HK-2 (cell line): ENCODE data around the gene CBX6.

Experiments used
- DNase-seq: peaks from one replicate; pipeline ENCODE4 v3.0.0-alpha.2; 2018; ENCODE audit not compliant: unreplicated experiment

Gene CBX6

DNA sequence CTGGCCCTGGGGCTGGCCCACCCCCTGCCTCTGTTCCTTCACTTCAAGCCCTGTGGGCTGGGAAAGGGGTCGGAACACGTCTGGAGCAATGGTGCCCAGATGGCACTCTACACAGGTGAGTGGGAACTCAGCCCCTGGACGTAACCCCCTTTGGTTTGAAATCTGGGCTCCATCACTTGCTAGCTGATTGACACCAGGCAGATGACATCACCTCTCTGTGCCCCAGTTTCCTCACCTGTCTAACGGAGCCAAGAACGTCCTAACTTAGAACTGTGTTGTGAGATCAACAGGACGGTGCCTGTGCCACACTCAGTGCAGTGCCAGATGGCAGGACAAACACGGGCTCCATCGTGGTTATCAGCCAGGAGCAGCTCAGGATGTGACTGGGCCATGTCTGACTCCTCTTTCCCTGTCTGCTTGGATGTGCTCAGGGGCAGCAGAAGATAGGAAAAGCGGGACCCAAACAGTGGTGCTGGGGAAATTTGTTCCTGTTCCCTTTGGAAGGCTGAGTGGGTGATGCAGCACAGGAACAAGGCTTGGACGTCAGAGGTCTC lies 52.6 kb downstream of the CBX6 start:
- no peak for DNase-seq

DNA sequence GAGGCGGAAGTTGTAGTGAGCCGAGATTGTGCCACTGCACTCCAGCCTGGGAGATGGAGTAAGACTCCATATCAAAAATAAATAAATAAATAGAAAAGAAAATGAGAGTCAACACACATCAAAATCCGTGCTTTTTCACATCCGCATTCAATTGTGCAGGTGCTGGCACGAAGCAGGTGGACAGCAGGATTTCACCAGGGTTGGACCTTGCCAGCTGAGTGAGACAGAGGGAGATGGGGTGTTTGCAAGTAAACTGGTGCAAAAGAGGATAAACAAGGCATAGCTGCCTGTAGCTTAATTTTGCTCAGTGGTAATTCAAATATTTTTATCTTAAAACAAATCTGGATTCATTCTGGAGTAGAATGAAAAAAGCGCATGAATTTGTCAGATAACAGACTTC lies 54.8 kb downstream of the CBX6 start:
- DNase-seq, result no peak

DNA sequence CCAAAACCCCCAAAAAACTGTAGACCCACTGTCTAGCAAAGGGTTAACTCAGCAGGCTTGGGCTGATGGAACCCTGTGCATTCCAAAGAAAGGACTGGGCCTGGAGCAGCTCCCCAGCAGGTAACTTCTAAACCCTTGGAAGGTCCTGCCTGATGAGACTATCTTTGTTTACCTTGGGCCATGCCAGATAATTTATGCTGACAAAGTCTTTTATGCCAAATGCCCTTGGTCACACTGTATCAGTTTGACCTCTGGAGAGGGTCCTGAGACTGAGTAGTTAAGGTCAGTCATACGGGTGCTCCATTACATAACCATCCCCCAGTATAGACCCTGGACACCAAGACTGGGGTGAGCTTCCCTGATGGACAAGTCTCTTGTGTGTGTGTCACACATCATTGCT lies 56.2 kb downstream of the CBX6 start:
- no peak for DNase-seq
